Osteoblast (primary cell): Measurements from ENCODE around the gene HAVCR1. TPM values are rescaled to one million over a fixed set of nuclear protein-coding genes. Genes with fewer than 3 reads are reported as not detected.
"Not testable (repeated sequence)": the region's sequence is repeated elsewhere in the genome, so short reads cannot be mapped to it uniquely, and the experiment has no call there.

ENCODE experiments used
- DNase-seq: peaks from one replicate; pipeline ENCODE4 v3.0.0; 2011; ENCODE audit warnings: low spot score, mixed read lengths; ENCODE audit not compliant: insufficient read length; ENCODE audit errors: missing footprints
- H2AFZ ChIP-seq: 2 replicates; pipeline ENCODE4 v1.6.0; 2011; ENCODE audit warnings: mild to moderate bottlenecking, low read length
- H3K27ac ChIP-seq: 2 replicates; pipeline ENCODE4 v1.5.1; 2011; ENCODE audit warnings: mild to moderate bottlenecking, low read depth, low read length, moderate library complexity
- H3K27me3 ChIP-seq: 2 replicates; pipeline ENCODE4 v1.6.0; 2012; ENCODE audit warnings: mild to moderate bottlenecking, control low read depth, inconsistent platforms, low read length, moderate library complexity; ENCODE audit not compliant: insufficient read depth
- H3K36me3 ChIP-seq: 2 replicates; pipeline ENCODE4 v1.5.1; 2011; ENCODE audit warnings: mild to moderate bottlenecking, low read length, control low read depth, moderate library complexity; ENCODE audit not compliant: insufficient read depth
- H3K4me1 ChIP-seq: 2 replicates; pipeline ENCODE4 v1.5.1; 2011; ENCODE audit warnings: mild to moderate bottlenecking, low read length, control low read depth, moderate library complexity; ENCODE audit not compliant: insufficient read depth
- H3K4me2 ChIP-seq: 2 replicates; pipeline ENCODE4 v1.6.0; 2011; ENCODE audit warnings: mild to moderate bottlenecking, low read length; ENCODE audit not compliant: insufficient read depth
- H3K4me3 ChIP-seq: fragments of 200-600 bp; sonication (generic); 3 replicates; pipeline ENCODE4 v1.5.1; 2012; ENCODE audit warnings: mild to moderate bottlenecking, low read length, inconsistent platforms; ENCODE audit not compliant: insufficient read depth
- H3K79me2 ChIP-seq: 2 replicates; pipeline ENCODE4 v1.6.0; 2012; ENCODE audit warnings: mild to moderate bottlenecking, low read length, control low read depth, inconsistent platforms; ENCODE audit not compliant: insufficient read depth
- H3K9me3 ChIP-seq: 2 replicates; pipeline ENCODE4 v1.5.1; 2011; ENCODE audit warnings: low read depth, low read length, control low read depth
- H4K20me1 ChIP-seq: 2 replicates; pipeline ENCODE4 v1.6.0; 2012; ENCODE audit warnings: mild to moderate bottlenecking, low read length, control low read depth; ENCODE audit not compliant: insufficient read depth
- total RNA-seq: library from RNA; depleted of rRNA; stranded (reverse); fragments of >200 nt; gene quantifications from 2 replicates; pipeline ENCODE4 v1.2.3, GENCODE V29; 2012
- TF ChIP-seq, protein P1 (sequence below): IDR thresholded peaks from 2 replicates; pipeline ENCODE4 v1.5.1; 2011; ENCODE audit warnings: mild to moderate bottlenecking, low read depth, low read length, moderate library complexity; ENCODE audit errors: extremely low read depth

The HAVCR1 gene
- total RNA-seq, 1 donor = 0.36 TPM

DNA sequence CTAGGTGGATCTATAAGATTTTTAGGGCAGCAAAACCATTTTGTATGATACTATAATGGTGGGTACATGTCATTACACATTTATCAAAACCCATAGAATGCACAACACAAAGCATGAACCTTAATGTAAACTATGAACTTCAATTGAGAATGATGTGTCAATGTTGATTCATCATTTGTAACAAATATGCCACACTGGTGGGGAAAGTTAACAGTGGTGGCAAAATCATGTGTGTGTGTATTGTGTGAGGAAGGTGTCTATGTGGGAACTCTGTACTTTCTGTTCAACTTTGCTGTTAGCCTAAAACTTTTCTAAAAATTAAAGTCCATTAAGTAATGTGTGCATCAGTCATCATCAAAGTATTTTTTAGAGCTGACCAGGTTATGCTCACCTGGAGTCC is 38.9 kb downstream of the HAVCR1 start:
- H4K20me1 ChIP-seq = no peaks in the 10 kb centered on the region
- TF ChIP-seq, protein P1, sequence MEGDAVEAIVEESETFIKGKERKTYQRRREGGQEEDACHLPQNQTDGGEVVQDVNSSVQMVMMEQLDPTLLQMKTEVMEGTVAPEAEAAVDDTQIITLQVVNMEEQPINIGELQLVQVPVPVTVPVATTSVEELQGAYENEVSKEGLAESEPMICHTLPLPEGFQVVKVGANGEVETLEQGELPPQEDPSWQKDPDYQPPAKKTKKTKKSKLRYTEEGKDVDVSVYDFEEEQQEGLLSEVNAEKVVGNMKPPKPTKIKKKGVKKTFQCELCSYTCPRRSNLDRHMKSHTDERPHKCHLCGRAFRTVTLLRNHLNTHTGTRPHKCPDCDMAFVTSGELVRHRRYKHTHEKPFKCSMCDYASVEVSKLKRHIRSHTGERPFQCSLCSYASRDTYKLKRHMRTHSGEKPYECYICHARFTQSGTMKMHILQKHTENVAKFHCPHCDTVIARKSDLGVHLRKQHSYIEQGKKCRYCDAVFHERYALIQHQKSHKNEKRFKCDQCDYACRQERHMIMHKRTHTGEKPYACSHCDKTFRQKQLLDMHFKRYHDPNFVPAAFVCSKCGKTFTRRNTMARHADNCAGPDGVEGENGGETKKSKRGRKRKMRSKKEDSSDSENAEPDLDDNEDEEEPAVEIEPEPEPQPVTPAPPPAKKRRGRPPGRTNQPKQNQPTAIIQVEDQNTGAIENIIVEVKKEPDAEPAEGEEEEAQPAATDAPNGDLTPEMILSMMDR = no peak
- H3K4me1 ChIP-seq = no peaks in the 10 kb centered on the region
- DNase-seq = no peak
- H3K36me3 ChIP-seq = no peaks in the 10 kb centered on the region
- no peaks in the 10 kb centered on the region for H3K9me3 ChIP-seq
- no peak overlapping the region for H3K27ac ChIP-seq
- H3K27me3 ChIP-seq = no peaks in the 10 kb centered on the region
- no peaks in the 10 kb centered on the region for H3K79me2 ChIP-seq
- H2AFZ ChIP-seq = no peak overlapping the region
- H3K4me2 ChIP-seq = no peak overlapping the region
- H3K4me3 ChIP-seq = no peak overlapping the region

DNA sequence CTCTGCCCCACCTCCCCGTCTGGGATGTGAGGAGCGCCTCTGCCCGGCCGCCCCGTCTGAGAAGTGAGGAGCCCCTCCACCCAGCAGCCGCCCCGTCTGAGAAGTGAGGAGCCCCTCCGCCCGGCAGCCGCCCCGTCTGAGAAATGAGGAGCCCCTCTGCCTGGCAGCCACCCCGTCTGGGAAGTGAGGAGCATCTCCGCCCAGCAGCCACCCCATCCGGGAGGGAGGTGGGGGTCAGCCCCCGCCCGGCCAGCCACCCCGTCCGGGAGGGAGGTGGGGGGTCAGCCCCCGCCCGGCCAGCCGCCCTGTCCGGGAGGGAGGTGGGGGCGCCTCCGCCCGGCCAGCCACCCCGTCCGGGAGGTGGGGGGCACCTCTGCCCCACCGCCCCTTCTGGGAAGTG is 44.8 kb downstream of the HAVCR1 start:
- H3K27ac ChIP-seq, H4K20me1 ChIP-seq, H3K36me3 ChIP-seq, DNase-seq, H3K79me2 ChIP-seq, H3K27me3 ChIP-seq, H3K4me1 ChIP-seq, H3K4me3 ChIP-seq, H2AFZ ChIP-seq, H3K9me3 ChIP-seq, H3K4me2 ChIP-seq: not testable (repeated sequence)

GRCh38 chr5:157006262-157006661 is 52.7 kb downstream of the HAVCR1 start:
- Histone ChIP-seq H3K36me3 (no peaks in the 10 kb centered on the region), H2AFZ (no peak overlapping the region), H3K4me2 (no peak overlapping the region), H4K20me1 (no peaks in the 10 kb centered on the region), H3K27ac (no peak overlapping the region), H3K79me2 (no peaks in the 10 kb centered on the region), H3K4me3 (no peak overlapping the region), H3K27me3 (no peaks in the 10 kb centered on the region), H3K4me1 (no peaks in the 10 kb centered on the region), H3K9me3 (no peaks in the 10 kb centered on the region)
- TF ChIP-seq, protein P1 = no peak
- DNase-seq = no peak

- H2AFZ ChIP-seq = no peak overlapping the region
- H3K4me2 ChIP-seq = no peak overlapping the region
- H3K9me3 ChIP-seq = no peaks in the 10 kb centered on the region
- H3K4me3 ChIP-seq = no peak overlapping the region
- no peaks in the 10 kb centered on the region for H4K20me1 ChIP-seq
- H3K4me1 ChIP-seq = no peaks in the 10 kb centered on the region
- no peaks in the 10 kb centered on the region for H3K36me3 ChIP-seq
- no peak for DNase-seq
- no peaks in the 10 kb centered on the region for H3K79me2 ChIP-seq
- TF ChIP-seq, protein P1 = no peak
- no peaks in the 10 kb centered on the region for H3K27me3 ChIP-seq
- no peak overlapping the region for H3K27ac ChIP-seq
Observed at GRCh38 chr5:157004893-157005551, 53.9 kb downstream of the HAVCR1 start.
